SW480 (cell line): ENCODE measurements around the gene MTMR10.

Experiments
- DNase-seq: peaks from one replicate; pipeline ENCODE4 v3.0.0-alpha.2; 2016; ENCODE audit warnings: low spot score

MTMR10 gene

GRCh38 chr15:30991255-30992235, at the start of gene MTMR10:
Gene MTMR10, minus strand, starts transcription at chr15:30991628. Its CDS starts 122 bp downstream, at chr15:30991506.
- DNase-seq, result peak; percentile 78

- DNase-seq, result no peak
Observed at GRCh38 chr15:31040611-31041010, 49.2 kb upstream of the MTMR10 start.

- DNase-seq, result no peak
Observed at GRCh38 chr15:31039961-31040360, 48.5 kb upstream of the MTMR10 start.

DNA sequence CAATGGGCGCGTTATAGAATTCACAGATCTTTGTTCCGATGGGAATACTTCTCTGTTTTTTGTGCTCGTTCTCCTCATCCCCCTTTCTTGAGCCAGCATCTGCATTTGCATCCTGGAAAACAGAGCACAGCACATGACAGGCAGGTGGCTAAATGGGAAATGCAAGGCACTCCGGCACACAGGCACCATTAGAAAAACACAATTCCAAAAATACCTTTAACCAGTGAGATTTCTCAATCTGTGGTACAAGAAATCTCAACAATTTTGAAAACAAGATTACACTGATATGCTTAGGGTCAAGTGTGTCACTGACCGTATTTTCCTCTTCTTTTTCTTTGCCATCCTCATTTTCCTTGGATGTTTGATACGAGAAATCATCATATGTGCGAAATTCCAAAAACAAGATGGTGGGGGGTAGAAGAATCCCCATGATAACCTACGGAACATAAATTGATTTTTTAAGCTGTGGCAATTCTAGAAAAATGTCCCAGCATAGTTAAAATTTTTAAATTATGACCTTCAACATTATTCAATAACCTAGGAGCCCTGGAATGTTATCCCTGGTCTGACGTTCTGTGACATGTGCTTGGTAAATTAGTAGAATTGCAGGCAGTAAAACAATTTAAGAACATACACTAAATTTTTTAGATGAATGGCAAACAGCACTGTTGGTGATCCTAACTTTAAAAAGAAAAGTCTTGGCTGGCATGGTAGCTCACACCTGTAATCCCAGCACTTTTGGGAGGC, 46.5 kb upstream of the MTMR10 start:
- DNase-seq, result no peak

DNA sequence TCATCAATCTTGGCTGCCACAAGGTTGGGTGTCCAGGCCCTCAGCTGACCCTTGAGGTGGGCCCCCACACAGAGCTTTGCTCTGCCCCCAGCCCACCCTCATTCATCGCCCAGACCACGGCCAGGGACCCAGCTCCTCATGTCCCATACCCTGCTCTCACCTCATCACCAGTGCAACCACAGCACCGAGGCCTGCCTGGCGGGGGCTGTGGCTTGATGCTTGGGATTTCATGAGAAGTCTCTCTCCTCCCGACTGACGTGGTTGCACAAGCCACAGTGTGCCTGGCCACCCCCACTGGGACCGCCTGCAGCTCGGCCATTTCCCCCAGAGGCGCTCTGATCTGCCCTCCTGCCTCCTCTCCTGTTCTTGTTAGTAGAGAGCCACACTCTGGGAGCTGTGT, 45.4 kb upstream of the MTMR10 start:
- DNase-seq, result no peak

- no peak for DNase-seq
Observed at GRCh38 chr15:31035610-31036009, 44.2 kb upstream of the MTMR10 start.

DNA sequence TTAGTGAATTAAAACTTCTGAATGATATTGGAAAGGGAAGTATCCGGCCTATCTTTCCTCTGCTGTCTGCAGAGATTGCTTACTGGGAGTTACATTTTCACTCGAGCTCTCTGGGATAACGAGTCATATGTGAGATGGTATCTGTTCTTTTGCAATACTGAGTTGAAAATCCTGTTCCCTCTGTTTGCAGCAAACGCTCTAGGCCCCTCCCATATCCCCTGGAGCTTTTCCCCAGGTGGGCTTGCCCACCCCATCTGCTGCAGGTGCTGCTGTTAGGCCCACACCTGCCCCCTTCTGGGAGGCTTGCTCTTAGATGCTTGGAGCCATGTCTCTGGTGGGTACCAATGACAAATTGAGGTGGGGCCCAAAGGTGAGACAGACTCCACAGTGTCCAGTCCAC, 42.7 kb upstream of the MTMR10 start:
- DNase-seq, result no peak

- DNase-seq, result no peak
Observed at GRCh38 chr15:31032961-31033371, 41.5 kb upstream of the MTMR10 start.

- no peak for DNase-seq
Observed at GRCh38 chr15:31031471-31032067, 40.1 kb upstream of the MTMR10 start.

GRCh38 chr15:31027910-31028578, 36.6 kb upstream of the MTMR10 start:
- DNase-seq, result no peak

DNA sequence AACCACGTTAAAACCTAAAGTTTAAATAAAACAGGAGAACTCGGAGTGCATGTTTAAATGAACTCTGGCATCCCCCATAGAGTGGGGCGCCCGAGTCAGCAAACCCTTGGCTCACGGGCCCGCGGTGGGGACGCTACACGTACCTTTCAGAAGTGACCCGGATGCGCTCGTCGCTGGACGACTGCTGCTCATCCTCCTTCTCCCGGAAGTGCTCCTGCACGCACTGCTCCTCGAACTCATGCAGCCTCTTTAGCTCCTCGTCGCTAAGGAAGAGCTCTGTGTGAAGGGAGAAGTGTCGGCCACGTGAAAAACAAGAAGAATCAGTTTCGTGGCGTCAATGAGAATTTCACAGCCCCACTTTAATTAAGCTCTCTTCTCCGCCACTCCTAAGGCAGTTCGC, 34.6 kb upstream of the MTMR10 start:
- no peak for DNase-seq

- peak; percentile 34 for DNase-seq
Observed at GRCh38 chr15:31024979-31025378, 33.6 kb upstream of the MTMR10 start.

- DNase-seq, result peak; percentile 67
Observed at GRCh38 chr15:31024330-31024729, 32.9 kb upstream of the MTMR10 start.

GRCh38 chr15:31023841-31024240, 32.4 kb upstream of the MTMR10 start:
- DNase-seq, result no peak

GRCh38 chr15:31021067-31021665, 29.7 kb upstream of the MTMR10 start:
- DNase-seq, result no peak

GRCh38 chr15:31020542-31020941, 29.1 kb upstream of the MTMR10 start:
- DNase-seq, result no peak

- no peak for DNase-seq
Observed at GRCh38 chr15:31019986-31020385, 28.6 kb upstream of the MTMR10 start.

DNA sequence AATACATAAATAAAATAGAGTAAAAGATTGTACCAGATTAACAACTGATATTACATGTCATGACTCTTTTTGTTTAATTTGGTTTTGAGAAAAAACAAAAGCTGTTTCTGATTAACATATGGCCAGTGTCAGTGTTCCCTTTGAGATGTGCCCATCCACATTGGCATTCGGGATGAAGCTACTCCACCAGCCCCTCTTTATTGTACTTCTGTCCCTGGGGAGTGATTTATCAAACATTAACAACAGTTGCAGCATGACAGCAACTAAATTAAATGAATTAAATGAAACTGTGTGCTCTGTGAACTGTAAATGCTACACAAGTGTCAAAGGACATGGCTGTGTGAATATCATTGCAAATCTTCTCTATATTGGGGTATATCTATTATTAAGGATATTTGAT, 25.9 kb upstream of the MTMR10 start:
- DNase-seq, result no peak

DNA sequence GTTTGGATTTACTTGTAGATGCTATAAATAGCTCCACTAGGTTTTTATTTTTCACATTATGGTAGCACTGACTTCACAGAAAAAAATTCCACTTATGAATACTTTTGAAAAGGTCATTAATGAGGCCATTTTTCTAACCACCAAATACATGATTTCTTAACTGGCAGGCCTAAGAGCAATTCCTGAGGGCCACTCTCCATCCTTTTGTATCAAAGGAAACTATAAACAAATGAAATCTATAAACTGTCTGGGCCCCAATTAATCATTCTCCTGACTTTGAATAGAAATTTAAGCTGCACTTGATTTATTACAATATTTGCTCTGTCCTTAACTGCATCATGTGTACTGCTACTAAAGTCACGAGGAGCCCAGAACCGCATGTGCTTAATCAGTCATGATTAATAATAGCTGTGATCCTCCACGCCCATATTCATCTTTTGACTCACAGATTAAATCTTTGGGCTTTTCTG, 25.1 kb upstream of the MTMR10 start:
- DNase-seq, result no peak

DNA sequence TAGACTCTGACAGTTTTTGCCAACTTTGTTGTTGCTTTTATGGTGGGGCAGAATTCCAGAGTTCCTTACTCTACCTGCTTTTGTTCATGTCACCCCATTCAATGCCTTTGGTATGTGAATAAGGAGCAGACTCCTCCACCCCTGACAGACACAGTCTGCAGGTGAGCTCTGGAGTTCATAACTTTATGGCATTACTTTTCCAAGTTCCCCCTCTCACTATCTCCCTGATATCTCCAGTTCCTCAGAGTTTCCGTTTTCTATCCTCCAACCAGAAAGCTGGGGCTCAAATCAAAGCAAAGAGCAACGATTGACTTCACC, 23.1 kb upstream of the MTMR10 start:
- DNase-seq, result no peak

- DNase-seq, result no peak
Observed at GRCh38 chr15:31013863-31014607, 22.6 kb upstream of the MTMR10 start.
